ENCODE results near the gene RPS15. TPM values are rescaled to one million over a fixed set of nuclear protein-coding genes. Genes with fewer than 3 reads are reported as not detected.

Gene RPS15
- total and polyA plus RNA-seq, 9 of the 15 experiments (the other 6 are each of a cell fraction or from before 2014, with no cell fraction given): 605 to 2,791 (median 957) TPM

DNA sequence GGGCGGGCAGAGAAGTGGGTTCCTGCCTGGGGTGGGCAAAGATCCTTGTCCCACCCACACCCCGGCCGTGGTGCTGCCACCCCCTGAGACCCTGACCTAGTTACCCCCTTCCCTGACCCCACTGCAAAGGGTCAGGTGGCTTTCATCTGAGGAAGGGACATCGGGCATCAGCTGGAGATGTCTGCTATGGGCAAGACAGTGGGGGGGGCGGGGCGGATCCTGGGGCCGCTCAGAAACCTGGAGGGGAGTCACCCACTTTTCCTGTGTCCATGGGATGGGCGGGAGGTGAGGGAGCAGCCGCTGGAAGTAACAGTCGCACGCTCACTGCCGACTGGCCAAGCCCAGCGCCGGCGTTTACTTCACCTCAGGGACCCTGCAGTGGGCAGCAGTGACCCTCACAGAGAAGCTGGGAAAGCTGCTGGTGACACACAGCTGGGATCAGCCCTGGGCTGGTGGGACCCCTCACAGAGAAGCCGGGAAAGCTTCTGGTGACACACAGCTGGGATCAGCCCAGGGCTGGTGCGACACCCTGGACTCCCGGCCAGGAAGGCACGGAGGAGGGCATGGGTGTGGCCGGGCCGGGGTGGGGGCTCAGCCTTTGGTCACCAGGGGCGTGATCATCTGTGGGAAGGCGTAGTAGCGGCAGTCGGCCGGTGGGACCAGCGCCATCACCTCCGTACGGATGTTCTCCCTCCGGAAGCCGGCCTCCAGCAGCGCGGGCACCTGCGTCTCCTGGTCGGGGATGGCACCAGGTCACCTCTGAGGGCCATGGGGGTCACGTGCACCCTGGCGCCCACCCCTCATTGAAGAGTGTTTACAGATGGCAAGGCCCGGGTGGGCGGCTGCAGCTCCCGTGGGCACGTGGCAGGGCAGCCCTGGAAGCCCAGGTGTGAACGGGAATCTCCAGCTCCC lies 41.2 kb upstream of the RPS15 start (continued):
- TF ChIP-seq, protein P1, sequence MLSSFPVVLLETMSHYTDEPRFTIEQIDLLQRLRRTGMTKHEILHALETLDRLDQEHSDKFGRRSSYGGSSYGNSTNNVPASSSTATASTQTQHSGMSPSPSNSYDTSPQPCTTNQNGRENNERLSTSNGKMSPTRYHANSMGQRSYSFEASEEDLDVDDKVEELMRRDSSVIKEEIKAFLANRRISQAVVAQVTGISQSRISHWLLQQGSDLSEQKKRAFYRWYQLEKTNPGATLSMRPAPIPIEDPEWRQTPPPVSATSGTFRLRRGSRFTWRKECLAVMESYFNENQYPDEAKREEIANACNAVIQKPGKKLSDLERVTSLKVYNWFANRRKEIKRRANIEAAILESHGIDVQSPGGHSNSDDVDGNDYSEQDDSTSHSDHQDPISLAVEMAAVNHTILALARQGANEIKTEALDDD (IDR thresholded peaks at IDR 0.05): no peak
- TF ChIP-seq HNRNPH1 (optimal IDR thresholded peaks at IDR 0.05; ENCODE audit: low read depth, low read length): no peak
- no peak for TF ChIP-seq ZC3H8 (IDR thresholded peaks at IDR 0.05)
- TF ChIP-seq POLR2G (IDR thresholded peaks at IDR 0.05; ENCODE audit: low read depth, low read length): peak; percentile 71
- TF ChIP-seq ZNF124 (CRISPR knock-in tag; IDR thresholded peaks at IDR 0.05): no peak
- TF ChIP-seq CREBBP (IDR thresholded peaks at IDR 0.05; ENCODE audit: low read depth, low read length): no peak
- no peak for TF ChIP-seq STAG1 (CRISPR knock-in tag; IDR thresholded peaks at IDR 0.05; ENCODE audit: borderline replicate concordance)
- no peak for TF ChIP-seq ZNF436 (CRISPR knock-in tag; IDR thresholded peaks at IDR 0.05)
- 0 out of 2 replicates have a peak, but pooled peaks have one; percentile 10 for TF ChIP-seq ZBTB7A (IDR thresholded peaks at IDR 0.05; ENCODE audit: borderline replicate concordance, control insufficient read depth, low read depth, low read length)
- no peak for TF ChIP-seq ZSCAN32 (CRISPR knock-in tag; IDR thresholded peaks at IDR 0.05)
- TF ChIP-seq GTF2E2 (tag; IDR thresholded peaks at IDR 0.05): no peak
- TF ChIP-seq ARNT (IDR thresholded peaks at IDR 0.05): no peak
- TF ChIP-seq RFX5 (IDR thresholded peaks at IDR 0.05; ENCODE audit: low read depth, low read length): no peak
- no peak for TF ChIP-seq FOXA3 (CRISPR knock-in tag; conservative IDR thresholded peaks at IDR 0.05 in 1 of 2, IDR thresholded peaks at IDR 0.05 in 1 of 2)
- TF ChIP-seq, protein P2, sequence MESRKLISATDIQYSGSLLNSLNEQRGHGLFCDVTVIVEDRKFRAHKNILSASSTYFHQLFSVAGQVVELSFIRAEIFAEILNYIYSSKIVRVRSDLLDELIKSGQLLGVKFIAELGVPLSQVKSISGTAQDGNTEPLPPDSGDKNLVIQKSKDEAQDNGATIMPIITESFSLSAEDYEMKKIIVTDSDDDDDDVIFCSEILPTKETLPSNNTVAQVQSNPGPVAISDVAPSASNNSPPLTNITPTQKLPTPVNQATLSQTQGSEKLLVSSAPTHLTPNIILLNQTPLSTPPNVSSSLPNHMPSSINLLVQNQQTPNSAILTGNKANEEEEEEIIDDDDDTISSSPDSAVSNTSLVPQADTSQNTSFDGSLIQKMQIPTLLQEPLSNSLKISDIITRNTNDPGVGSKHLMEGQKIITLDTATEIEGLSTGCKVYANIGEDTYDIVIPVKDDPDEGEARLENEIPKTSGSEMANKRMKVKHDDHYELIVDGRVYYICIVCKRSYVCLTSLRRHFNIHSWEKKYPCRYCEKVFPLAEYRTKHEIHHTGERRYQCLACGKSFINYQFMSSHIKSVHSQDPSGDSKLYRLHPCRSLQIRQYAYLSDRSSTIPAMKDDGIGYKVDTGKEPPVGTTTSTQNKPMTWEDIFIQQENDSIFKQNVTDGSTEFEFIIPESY (CRISPR knock-in tag; IDR thresholded peaks at IDR 0.05): peak; percentile 49; the same call in 1 of the 2 replicates
- no peak for TF ChIP-seq SREBF1 (IDR thresholded peaks at IDR 0.05; ENCODE audit: borderline replicate concordance, low read depth, low read length)
- TF ChIP-seq SLC30A9 (CRISPR knock-in tag; IDR thresholded peaks at IDR 0.05): no peak
- TF ChIP-seq BCOR (IDR thresholded peaks at IDR 0.05): no peak
- TF ChIP-seq MLLT1 (IDR thresholded peaks at IDR 0.05): peak in 1 of 2 experiments; percentile 96; a peak in 2 of 4 replicates
- TF ChIP-seq, protein P3, sequence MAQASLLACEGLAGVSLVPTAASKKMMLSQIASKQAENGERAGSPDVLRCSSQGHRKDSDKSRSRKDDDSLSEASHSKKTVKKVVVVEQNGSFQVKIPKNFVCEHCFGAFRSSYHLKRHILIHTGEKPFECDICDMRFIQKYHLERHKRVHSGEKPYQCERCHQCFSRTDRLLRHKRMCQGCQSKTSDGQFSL (CRISPR knock-in tag; IDR thresholded peaks at IDR 0.05): peak; percentile 88
- TF ChIP-seq, protein P3 (tag; IDR thresholded peaks at IDR 0.05): peak in 1 of 2 experiments; percentile 59; a peak in 1 of 4 replicates
- TF ChIP-seq ARID1B (IDR thresholded peaks at IDR 0.05): no peak
- no peak for TF ChIP-seq HDAC2 (IDR thresholded peaks at IDR 0.05)
- TF ChIP-seq PML (IDR thresholded peaks at IDR 0.05; ENCODE audit: low read length): peak; percentile 11; the same call in 1 of the 2 replicates

All from K562 (cell line).